HG03460 (cell line): ENCODE results near the gene CPLANE1.

Experiments used
- ATAC-seq: cut with Tn5 transposase; IDR thresholded peaks from one replicate; pipeline ENCODE4 v1.9.1; 2021; ENCODE audit not compliant: unreplicated experiment

CPLANE1 gene

DNA sequence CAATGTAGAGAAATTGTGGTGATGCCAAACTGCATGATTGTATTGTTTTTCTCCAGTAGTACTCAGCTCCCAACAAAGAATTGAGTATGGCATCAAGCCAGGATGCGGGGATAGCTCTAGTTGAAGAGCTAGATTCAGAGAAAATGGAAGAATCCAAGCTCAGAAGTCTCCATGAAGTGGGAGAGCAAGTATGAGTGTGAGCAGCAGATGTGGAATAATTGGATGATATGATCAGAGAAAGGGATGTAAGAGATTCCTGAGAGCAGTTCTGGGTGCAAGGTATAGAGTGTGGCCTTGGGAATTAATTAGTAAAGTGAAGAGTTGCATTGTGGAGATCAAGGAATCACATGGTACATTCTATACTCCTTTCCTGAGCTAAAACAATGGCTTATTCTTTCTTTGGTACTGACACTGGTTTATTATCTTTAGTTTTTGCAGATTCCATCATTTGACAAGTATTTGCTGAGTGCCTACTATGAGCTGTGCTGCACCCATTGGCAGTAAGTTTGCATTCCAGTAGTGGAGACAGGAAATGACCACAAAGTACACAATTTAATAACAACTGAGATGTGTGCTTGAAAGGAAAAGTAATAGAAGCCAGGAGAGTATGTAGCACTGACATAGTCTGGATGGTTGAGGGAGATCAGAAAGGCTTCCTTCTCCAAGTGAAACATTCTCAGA lies 177.1 kb downstream of the CPLANE1 start:
- ATAC-seq = no peak

DNA sequence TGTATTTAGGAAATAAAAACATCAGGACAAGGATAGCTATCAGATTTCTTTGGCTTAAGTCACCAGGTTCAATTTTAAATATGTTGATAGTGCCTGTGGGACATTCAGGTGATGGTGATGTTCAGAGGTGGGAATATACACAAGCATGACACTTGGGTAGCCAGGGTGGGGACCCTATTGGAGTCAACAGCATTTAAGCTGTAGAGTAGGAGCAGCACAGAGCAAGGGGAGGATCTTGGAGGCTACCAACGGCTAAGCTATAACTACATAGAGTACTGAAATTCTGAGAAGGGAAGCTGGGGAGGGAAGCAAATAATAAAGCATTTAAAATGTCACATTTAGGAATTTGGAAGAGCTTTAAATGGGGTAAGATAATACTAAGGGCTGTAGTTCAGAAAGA lies 177.7 kb downstream of the CPLANE1 start:
- ATAC-seq = no peak

DNA sequence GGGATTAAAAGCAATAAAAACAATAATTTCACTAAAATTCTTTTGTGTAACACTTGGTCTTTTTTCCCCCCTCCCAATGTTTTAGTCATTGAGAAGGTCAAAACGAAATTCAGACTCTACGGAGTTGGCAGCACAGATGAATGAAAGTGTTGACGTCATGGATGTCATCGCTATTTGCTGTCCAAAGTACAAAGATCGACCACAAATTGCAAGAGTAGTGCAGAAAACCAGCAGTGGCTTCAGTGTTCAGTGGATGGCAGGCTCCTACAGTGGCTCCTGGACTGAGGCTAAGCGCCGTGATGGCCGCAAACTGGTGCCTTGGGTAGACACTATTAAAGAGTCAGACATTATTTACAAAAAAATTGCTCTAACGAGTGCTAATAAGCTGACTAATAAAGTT lies 184.7 kb downstream of the CPLANE1 start:
- ATAC-seq = no peak

DNA sequence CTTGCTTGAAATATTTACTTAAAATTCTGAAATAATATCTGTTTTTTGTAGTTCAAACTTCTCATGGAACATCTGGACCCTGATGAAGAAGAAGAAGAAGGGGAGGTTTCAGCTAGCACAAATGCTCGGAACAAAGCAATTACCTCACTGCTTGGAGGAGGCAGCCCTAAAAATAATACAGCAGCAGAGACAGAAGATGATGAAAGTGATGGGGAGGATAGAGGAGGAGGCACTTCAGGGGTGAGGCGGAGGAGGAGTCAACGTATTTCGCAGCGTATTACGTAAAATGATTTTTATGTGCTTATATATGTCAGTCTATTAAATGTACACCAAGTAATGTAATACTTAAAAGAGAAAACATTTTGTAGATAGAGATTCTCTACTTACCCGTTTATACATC lies 185.4 kb downstream of the CPLANE1 start:
- no peak for ATAC-seq

DNA sequence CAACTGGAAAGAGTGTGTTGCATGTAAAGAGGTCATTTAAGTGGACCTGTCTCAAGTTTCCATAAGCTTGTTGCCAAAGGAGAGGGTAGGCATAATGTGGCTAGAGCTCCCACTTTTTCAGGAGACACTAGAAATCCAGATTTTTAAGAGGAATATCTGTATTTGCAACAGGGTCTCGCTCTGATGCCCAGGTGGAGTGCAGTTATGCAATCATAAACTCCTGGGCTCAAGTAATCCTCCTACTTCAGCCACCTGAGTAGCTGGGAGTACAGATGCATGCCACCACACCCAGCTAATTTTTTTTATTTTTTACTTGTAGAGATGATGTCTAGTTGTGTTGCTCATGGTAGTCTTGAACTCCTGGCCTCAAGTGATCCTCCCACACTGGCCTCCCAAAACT lies 189.1 kb downstream of the CPLANE1 start:
- no peak for ATAC-seq

DNA sequence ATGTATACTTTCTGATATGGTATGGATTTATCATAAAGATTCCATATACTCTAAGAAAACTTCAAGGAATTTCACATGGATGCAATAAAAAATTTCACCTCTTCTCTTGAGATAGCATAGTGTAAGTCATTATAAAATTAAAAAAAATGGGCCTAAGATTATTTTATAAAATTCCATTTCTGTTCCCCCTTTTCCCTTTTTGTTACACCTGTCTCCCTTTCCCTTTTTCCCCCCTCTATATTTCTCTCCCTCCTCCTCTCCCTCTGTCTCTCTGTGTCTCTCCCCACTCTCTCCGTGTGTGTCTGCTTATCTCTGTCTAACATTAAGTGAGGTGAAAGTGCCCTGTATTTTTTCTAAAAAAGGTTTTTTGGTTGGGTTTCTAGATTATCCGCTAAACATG lies 192.4 kb downstream of the CPLANE1 start:
- no peak for ATAC-seq
